Coronary artery (tissue), 2 donors: Measurements from ENCODE around the gene FXYD7.

Experiments
- DNase-seq: peaks from one replicate; pipeline ENCODE4 v3.0.0-alpha.2; 2017; ENCODE audit warnings: low spot score
- H3K27ac ChIP-seq, 2 donors: fragments of 200-600 bp; sonication (generic); one replicate each; pipeline ENCODE4 v1.5.1; 2016 to 2019
- H3K4me3 ChIP-seq: fragments of 200-600 bp; sonication (generic); 2 replicates; pipeline ENCODE4 v1.5.1; 2016; ENCODE audit warnings: mild to moderate bottlenecking, moderate library complexity
- CTCF ChIP-seq: fragments of 200-600 bp; sonication (generic); IDR thresholded peaks from one replicate; pipeline ENCODE4 v1.5.1; 2019; ENCODE audit warnings: antibody characterized with exemption

The FXYD7 gene

DNA sequence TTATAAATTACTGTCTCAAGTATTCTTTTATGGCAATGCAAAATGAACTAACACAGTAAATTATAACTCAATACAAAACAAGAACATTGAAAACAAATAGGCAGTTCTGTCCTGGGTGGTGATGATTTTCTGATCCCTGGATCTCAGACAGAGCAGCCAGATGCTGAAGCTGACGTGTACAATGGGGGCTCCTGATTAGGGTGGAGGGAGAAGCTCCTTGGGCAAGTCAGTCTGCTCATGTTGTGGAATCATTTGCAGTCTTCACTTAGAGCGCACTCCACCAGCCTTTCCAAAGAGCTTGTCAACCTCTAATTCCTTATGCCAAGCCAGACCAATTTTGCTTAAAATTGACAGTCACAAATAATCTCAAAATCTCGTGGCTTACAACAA lies 33.1 kb downstream of the FXYD7 start:
- no peak overlapping the region for H3K27ac ChIP-seq
- no peak for TF ChIP-seq CTCF
- no peak overlapping the region for H3K4me3 ChIP-seq
- DNase-seq, result no peak

DNA sequence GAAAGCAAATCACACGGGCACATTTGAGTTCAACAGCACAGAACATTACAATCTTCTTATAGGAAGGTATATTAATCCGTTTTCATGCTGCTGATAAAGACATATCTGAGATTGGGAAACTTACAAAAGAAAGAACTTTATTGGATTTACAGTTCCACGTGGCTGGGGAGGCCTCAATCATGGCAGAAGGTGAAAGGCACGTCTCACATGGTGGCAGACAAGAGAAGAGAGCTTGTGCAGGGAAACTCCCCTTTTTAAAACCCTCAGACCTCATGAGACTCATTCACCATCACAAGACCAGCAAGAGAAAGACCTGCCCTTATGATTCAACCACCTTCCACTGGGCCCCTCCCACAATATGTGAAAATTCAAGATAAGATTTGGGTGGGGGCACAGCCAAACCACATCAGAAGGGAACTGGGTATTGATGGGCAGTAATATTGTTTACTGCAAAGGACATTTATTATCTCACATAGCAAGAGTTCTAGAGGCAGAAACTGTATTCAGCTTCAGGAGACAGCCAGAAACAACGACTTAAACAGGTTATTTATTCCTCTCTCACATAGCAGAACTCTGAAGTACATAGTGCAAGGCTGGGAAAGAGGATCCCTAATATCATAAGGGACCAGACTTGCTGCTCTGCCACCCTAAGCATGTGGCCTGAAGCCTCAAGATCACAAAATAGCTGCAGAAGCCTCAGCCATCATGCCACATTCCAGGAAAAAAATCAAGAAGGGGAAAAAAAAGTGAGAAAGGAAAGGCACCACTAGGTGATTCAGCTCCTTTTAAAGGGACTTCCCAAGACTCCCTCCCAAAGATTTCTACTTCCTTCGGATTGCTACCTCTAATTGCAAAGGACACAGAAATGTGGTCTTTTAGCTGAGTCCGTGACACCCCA lies 34.6 kb downstream of the FXYD7 start:
- no peak for TF ChIP-seq CTCF
- Histone ChIP-seq H3K27ac (no peak overlapping the region), H3K4me3 (no peak overlapping the region)
- no peak for DNase-seq

GRCh38 chr19:35178701-35179100 lies 35.6 kb downstream of the FXYD7 start:
- no peak overlapping the region for H3K4me3 ChIP-seq
- no peak for TF ChIP-seq CTCF
- no peak overlapping the region for H3K27ac ChIP-seq
- no peak for DNase-seq

DNA sequence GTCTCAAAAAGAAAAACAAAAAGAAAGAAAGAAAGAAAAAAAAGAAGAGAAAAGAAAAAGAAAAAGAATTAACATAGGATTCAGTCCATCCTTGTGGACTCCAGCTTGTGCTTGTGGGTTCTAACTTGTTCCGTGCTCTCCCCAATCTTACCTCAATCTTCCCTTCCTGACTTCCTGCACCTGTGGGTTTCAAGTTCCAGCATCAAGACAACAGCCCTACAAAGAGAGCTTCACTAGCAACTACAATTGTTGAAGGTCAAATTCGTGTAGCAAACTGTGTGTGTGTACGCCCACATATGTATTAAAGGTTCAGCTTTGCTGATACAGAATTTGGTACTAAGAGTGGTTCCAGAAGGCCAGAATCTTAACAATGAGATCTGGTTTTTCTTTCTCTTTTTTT lies 36.8 kb downstream of the FXYD7 start:
- no peak for DNase-seq
- TF ChIP-seq CTCF, result no peak
- H3K27ac ChIP-seq, result no peak overlapping the region
- H3K4me3 ChIP-seq, result no peak overlapping the region

- no peak for DNase-seq
- Histone ChIP-seq H3K4me3 (no peak overlapping the region), H3K27ac (no peak overlapping the region)
- TF ChIP-seq CTCF, result no peak
These were observed 38.3 kb downstream of the FXYD7 start for GRCh38 chr19:35181387-35181786.

- DNase-seq, result no peak
- no peak for TF ChIP-seq CTCF
- Histone ChIP-seq H3K4me3 (no peak overlapping the region), H3K27ac (no peak overlapping the region)
These were observed 41.2 kb downstream of the FXYD7 start for GRCh38 chr19:35184267-35184666.

GRCh38 chr19:35184884-35185283 lies 41.8 kb downstream of the FXYD7 start:
- no peak for DNase-seq
- TF ChIP-seq CTCF, result no peak
- Histone ChIP-seq H3K4me3 (no peak overlapping the region), H3K27ac (no peak overlapping the region)
